HTERT RPE-1 (cell line): ENCODE measurements around the gene SGK1.

Experiments used
- in situ Hi-C: fragments of 300-500 bp; cut with MboI; formaldehyde crosslinking; loops from 4 replicates; pipeline ENCODE4 v1.14.3; 2020; ENCODE audit warnings: low sequenced_read_pairs

Gene SGK1

GRCh38 chr6:134132494-134133141, 185.3 kb downstream of the SGK1 start:
- in situ Hi-C loops = no loop called here

- in situ Hi-C loops = no loop called here
Measured at GRCh38 chr6:134131530-134132139, 186.3 kb downstream of the SGK1 start.

DNA sequence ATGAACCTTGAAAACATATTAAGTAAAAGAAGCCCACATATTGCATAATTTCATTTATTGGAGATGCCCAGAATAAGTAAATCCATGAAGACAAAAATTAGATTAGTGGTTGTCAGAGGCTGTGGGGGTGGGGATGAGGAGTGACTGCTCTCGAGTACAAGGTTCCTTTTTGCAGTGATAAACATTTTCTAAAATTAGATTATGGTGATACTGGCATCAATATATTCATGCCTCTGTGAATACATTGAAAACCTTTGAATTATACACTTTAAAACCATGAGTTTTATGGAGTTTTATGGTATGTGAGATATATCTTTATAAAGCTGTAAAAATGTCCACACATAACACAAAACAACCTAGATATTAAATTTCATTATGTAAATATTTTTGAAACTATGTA, 189.8 kb downstream of the SGK1 start:
- in situ Hi-C loops = no loop called here

GRCh38 chr6:134123666-134124208, 194.2 kb downstream of the SGK1 start:
- in situ Hi-C loops = no loop called here

- in situ Hi-C loops = no loop called here
Measured at GRCh38 chr6:134122775-134123174, 195.1 kb downstream of the SGK1 start.

GRCh38 chr6:134119486-134119885, 198.4 kb downstream of the SGK1 start:
- in situ Hi-C loops = no loop called here
